WTC11 (cell line): ENCODE results near the gene BCL2L11. TPM values are rescaled to one million over a fixed set of nuclear protein-coding genes. Genes with fewer than 3 reads are reported as not detected.

Source experiments
- ATAC-seq: fragments of 200-7000 bp; cut with Tn5 transposase; 2 replicates; pipeline ENCODE4 v1.10.0; 2021; ENCODE audit warnings: mild to moderate bottlenecking, moderate library complexity
- CTCF ChIA-PET: fragments of 300-600 bp; sonication (Branson Sonifier 250); formaldehyde crosslinking; loops from one replicate; lab custom pipeline; 2021; ENCODE audit warnings: antibody characterized with exemption; lab: Charles Lee
- POLR2A ChIA-PET: fragments of 350-600 bp; sonication (Branson Sonifier 250); formaldehyde crosslinking; loops from one replicate; lab custom pipeline; 2021; ENCODE audit warnings: antibody characterized with exemption; lab: Charles Lee
- DNase-seq: peaks from one replicate; pipeline ENCODE4 v3.0.0; 2021; ENCODE audit warnings: low spot score
- H3K27ac Mint-ChIP-seq: 2 replicates; pipeline ENCODE4 v1.8.0; 2021; ENCODE audit warnings: mixed read lengths
- H3K27me3 Mint-ChIP-seq: 2 replicates; pipeline ENCODE4 v1.8.0; 2021; ENCODE audit warnings: low read depth, mild to moderate bottlenecking, moderate library complexity, mixed read lengths
- H3K36me3 Mint-ChIP-seq: 2 replicates; pipeline ENCODE4 v1.8.0; 2021; ENCODE audit warnings: mixed read lengths
- H3K4me1 Mint-ChIP-seq: 2 replicates; pipeline ENCODE4 v1.8.0; 2022; ENCODE audit warnings: mixed read lengths
- H3K4me3 Mint-ChIP-seq: 2 replicates; pipeline ENCODE4 v1.8.0; 2021; ENCODE audit warnings: mild to moderate bottlenecking, moderate library complexity, mixed read lengths
- H3K9me3 Mint-ChIP-seq: 2 replicates; pipeline ENCODE4 v1.8.0; 2021; ENCODE audit warnings: mixed read lengths
- AR ChIP-seq: fragments of 250-450 bp; sonication (Bioruptor Pico); IDR thresholded peaks from 2 replicates; pipeline ENCODE4 v1.9.0; 2021; ENCODE audit warnings: mild to moderate bottlenecking
- CREB1 ChIP-seq: sonication (generic); formaldehyde crosslinking; IDR thresholded peaks from 2 replicates; pipeline ENCODE4 v1.8.0; 2023; ENCODE audit warnings: mild to moderate bottlenecking, missing genetic modification reagents
- E2F1 ChIP-seq: sonication (generic); formaldehyde crosslinking; IDR thresholded peaks from 2 replicates; pipeline ENCODE4 v1.8.0; 2022; ENCODE audit warnings: mild to moderate bottlenecking, missing genetic modification reagents
- ELF4 ChIP-seq: sonication (generic); formaldehyde crosslinking; IDR thresholded peaks from 2 replicates; pipeline ENCODE4 v1.8.1; 2022; ENCODE audit warnings: low read depth, mild to moderate bottlenecking, moderate library complexity, missing genetic modification reagents
- FOXK1 ChIP-seq: sonication (generic); formaldehyde crosslinking; IDR thresholded peaks from 2 replicates; pipeline ENCODE4 v1.8.0; 2022; ENCODE audit warnings: mild to moderate bottlenecking, moderate library complexity, missing genetic modification reagents
- FOXP1 ChIP-seq: sonication (generic); formaldehyde crosslinking; IDR thresholded peaks from 2 replicates; pipeline ENCODE4 v1.8.0; 2022; ENCODE audit warnings: missing genetic modification reagents, mild to moderate bottlenecking, moderate library complexity, borderline replicate concordance
- GRHL2 ChIP-seq: fragments of 250-450 bp; sonication (Bioruptor Pico); IDR thresholded peaks from 2 replicates; pipeline ENCODE4 v1.8.0; 2022; ENCODE audit warnings: mild to moderate bottlenecking, moderate library complexity; ENCODE audit not compliant: insufficient replicate concordance, severe bottlenecking
- GTF2I ChIP-seq: fragments of 250-450 bp; sonication (Bioruptor Pico); conservative IDR thresholded peaks from 2 replicates; pipeline ENCODE4 v1.4.0; 2021; ENCODE audit warnings: mild to moderate bottlenecking
- HMGA2 ChIP-seq: fragments of 250-450 bp; sonication (Bioruptor Pico); IDR thresholded peaks from 2 replicates; pipeline ENCODE4 v1.4.0; 2021; ENCODE audit warnings: mild to moderate bottlenecking, moderate library complexity
- JUN ChIP-seq: sonication (generic); formaldehyde crosslinking; IDR thresholded peaks from 2 replicates; pipeline ENCODE4 v1.8.0; 2023; ENCODE audit warnings: mild to moderate bottlenecking, missing genetic modification reagents
- KAT7 ChIP-seq: sonication (generic); formaldehyde crosslinking; IDR thresholded peaks from 2 replicates; pipeline ENCODE4 v1.8.1; 2023; ENCODE audit warnings: missing genetic modification reagents, mild to moderate bottlenecking, borderline replicate concordance
- NR3C1 ChIP-seq: sonication (generic); formaldehyde crosslinking; conservative IDR thresholded peaks from 2 replicates; pipeline ENCODE4 v1.8.1; 2023; ENCODE audit warnings: low read depth, mild to moderate bottlenecking, missing genetic modification reagents
- PRDM15 ChIP-seq: sonication (generic); formaldehyde crosslinking; IDR thresholded peaks from 2 replicates; pipeline ENCODE4 v1.8.0; 2022; ENCODE audit warnings: missing genetic modification reagents
- SOX15 ChIP-seq: fragments of 250-450 bp; sonication (Bioruptor Pico); IDR thresholded peaks from 2 replicates; pipeline ENCODE4 v1.9.0; 2021; ENCODE audit warnings: mild to moderate bottlenecking
- ZBTB21 ChIP-seq: sonication (generic); formaldehyde crosslinking; IDR thresholded peaks from 2 replicates; pipeline ENCODE4 v1.8.1; 2023; ENCODE audit warnings: mild to moderate bottlenecking, missing genetic modification reagents, borderline replicate concordance
- ZNF219 ChIP-seq: sonication (generic); formaldehyde crosslinking; IDR thresholded peaks from 2 replicates; pipeline ENCODE4 v1.8.0; 2023; ENCODE audit warnings: missing genetic modification reagents, mild to moderate bottlenecking, borderline replicate concordance
- ZNF416 ChIP-seq: fragments of 250-450 bp; sonication (Bioruptor Pico); IDR thresholded peaks from 2 replicates; pipeline ENCODE4 v1.9.0; 2021; ENCODE audit warnings: mild to moderate bottlenecking, inconsistent platforms
- ZNF671 ChIP-seq: fragments of 250-450 bp; sonication (Bioruptor Pico); IDR thresholded peaks from 2 replicates; pipeline ENCODE4 v1.8.0; 2021; ENCODE audit warnings: mild to moderate bottlenecking
- total RNA-seq: library from RNA; stranded (reverse); gene quantifications from 3 replicates; pipeline ENCODE4 v1.2.3, GENCODE V29; 2021
- TF ChIP-seq, protein P1 (sequence below): fragments of 250-450 bp; sonication (Bioruptor Pico); IDR thresholded peaks from 2 replicates; pipeline ENCODE4 v1.9.0; 2021; ENCODE audit warnings: mild to moderate bottlenecking, borderline replicate concordance
- TF ChIP-seq, protein P2 (sequence below): sonication (generic); formaldehyde crosslinking; IDR thresholded peaks from 2 replicates; pipeline ENCODE4 v1.8.1; 2022; ENCODE audit warnings: mild to moderate bottlenecking, missing genetic modification reagents, moderate library complexity, borderline replicate concordance

Gene BCL2L11
- total RNA-seq, 1 experiment from 2014 or later, result 19.3 TPM

GRCh38 chr2:111171337-111171930 lies 50.7 kb downstream of the BCL2L11 start:
- no peak for DNase-seq
- Mint-ChIP-seq H3K27ac (0 out of 2 replicates have a peak overlapping the region, but pooled peaks have one; percentile 30), H3K27me3 (peaks cover 6% of the 10 kb centered on the region), H3K9me3 (no peaks in the 10 kb centered on the region), H3K4me3 (no peak overlapping the region), H3K36me3 (no peaks in the 10 kb centered on the region), H3K4me1 (peaks cover 33% of the 10 kb centered on the region)
- CTCF ChIA-PET, result no interaction called here
- no peak for TF ChIP-seq ZNF416 (CRISPR knock-in tag)
- TF ChIP-seq, protein P1, sequence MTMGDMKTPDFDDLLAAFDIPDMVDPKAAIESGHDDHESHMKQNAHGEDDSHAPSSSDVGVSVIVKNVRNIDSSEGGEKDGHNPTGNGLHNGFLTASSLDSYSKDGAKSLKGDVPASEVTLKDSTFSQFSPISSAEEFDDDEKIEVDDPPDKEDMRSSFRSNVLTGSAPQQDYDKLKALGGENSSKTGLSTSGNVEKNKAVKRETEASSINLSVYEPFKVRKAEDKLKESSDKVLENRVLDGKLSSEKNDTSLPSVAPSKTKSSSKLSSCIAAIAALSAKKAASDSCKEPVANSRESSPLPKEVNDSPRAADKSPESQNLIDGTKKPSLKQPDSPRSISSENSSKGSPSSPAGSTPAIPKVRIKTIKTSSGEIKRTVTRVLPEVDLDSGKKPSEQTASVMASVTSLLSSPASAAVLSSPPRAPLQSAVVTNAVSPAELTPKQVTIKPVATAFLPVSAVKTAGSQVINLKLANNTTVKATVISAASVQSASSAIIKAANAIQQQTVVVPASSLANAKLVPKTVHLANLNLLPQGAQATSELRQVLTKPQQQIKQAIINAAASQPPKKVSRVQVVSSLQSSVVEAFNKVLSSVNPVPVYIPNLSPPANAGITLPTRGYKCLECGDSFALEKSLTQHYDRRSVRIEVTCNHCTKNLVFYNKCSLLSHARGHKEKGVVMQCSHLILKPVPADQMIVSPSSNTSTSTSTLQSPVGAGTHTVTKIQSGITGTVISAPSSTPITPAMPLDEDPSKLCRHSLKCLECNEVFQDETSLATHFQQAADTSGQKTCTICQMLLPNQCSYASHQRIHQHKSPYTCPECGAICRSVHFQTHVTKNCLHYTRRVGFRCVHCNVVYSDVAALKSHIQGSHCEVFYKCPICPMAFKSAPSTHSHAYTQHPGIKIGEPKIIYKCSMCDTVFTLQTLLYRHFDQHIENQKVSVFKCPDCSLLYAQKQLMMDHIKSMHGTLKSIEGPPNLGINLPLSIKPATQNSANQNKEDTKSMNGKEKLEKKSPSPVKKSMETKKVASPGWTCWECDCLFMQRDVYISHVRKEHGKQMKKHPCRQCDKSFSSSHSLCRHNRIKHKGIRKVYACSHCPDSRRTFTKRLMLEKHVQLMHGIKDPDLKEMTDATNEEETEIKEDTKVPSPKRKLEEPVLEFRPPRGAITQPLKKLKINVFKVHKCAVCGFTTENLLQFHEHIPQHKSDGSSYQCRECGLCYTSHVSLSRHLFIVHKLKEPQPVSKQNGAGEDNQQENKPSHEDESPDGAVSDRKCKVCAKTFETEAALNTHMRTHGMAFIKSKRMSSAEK, result no peak
- no peak for TF ChIP-seq NR3C1 (CRISPR knock-in tag)
- TF ChIP-seq ZNF671, result no peak
- no peak for TF ChIP-seq E2F1 (CRISPR knock-in tag)
- no peak; the same call in 1 of the 2 replicates for ATAC-seq
- POLR2A ChIA-PET, result no interaction called here

DNA sequence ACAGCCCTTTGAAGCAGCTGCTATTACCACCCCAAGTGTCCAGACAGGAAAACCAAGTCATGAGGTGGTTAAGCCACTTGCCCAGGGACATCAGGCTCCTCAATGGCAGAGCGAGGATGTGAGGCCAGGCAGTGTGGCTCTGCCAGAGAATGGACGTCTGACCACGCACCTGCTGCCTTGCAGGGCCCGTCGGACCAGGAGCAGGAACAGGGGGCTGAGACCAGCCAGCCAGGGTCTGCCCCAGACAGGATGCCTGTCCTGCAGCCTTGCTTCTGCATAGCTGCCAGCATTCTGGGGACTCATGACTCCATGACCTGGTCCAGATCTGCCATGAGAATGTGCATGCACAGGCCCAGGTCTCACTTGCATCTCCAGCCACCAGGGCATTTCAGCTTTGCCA lies 52.0 kb downstream of the BCL2L11 start:
- Mint-ChIP-seq H3K36me3 (no peaks in the 10 kb centered on the region), H3K4me3 (no peak overlapping the region), H3K9me3 (no peaks in the 10 kb centered on the region), H3K4me1 (peaks cover 27% of the 10 kb centered on the region), H3K27me3 (peaks cover 6% of the 10 kb centered on the region), H3K27ac (no peak overlapping the region)
- CTCF ChIA-PET, result interaction anchor here (1.4 kb wide), 1 partner anchor 55 kb away, joined by 4 read pairs; no protein-coding TSS in a partner anchor
- POLR2A ChIA-PET, result no interaction called here
- no peak for DNase-seq
- TF ChIP-seq JUN (CRISPR knock-in tag) (no peak), FOXK1 (CRISPR knock-in tag) (no peak), ZBTB21 (CRISPR knock-in tag) (no peak), ZNF219 (CRISPR knock-in tag) (no peak), ELF4 (CRISPR knock-in tag) (no peak), FOXP1 (CRISPR knock-in tag) (no peak), CREB1 (no peak), PRDM15 (CRISPR knock-in tag) (no peak), GRHL2 (CRISPR knock-in tag) (no peak), SOX15 (no peak), HMGA2 (CRISPR knock-in tag) (no peak), AR (no peak), KAT7 (CRISPR knock-in tag) (no peak), GTF2I (CRISPR knock-in tag) (no peak)
- TF ChIP-seq, protein P2, sequence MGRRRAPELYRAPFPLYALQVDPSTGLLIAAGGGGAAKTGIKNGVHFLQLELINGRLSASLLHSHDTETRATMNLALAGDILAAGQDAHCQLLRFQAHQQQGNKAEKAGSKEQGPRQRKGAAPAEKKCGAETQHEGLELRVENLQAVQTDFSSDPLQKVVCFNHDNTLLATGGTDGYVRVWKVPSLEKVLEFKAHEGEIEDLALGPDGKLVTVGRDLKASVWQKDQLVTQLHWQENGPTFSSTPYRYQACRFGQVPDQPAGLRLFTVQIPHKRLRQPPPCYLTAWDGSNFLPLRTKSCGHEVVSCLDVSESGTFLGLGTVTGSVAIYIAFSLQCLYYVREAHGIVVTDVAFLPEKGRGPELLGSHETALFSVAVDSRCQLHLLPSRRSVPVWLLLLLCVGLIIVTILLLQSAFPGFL (CRISPR knock-in tag), result no peak
- ATAC-seq, result no peak
